Measurements from ENCODE around the gene NOL11.

GRCh38 chr17:67753026-67753425 is 35.3 kb downstream of the NOL11 start:
- TF ChIP-seq CTCF (conservative IDR thresholded peaks at IDR 0.05; ENCODE audit: low read length) (no peak), EZH2phosphoT487 (IDR thresholded peaks at IDR 0.05; ENCODE audit: borderline replicate concordance, low read depth, low read length) (no peak)
